H9 (cell line): ENCODE results near the gene SLC16A4. TPM values are rescaled to one million over a fixed set of nuclear protein-coding genes. Genes with fewer than 3 reads are reported as not detected.

Experiments used
- DNase-seq: peaks from one replicate; pipeline ENCODE4 v3.0.0-alpha.2; 2017
- H2AFZ ChIP-seq: one replicate; pipeline ENCODE4 v1.6.1; 2013; ENCODE audit warnings: mild to moderate bottlenecking, low read length, control low read depth, moderate library complexity
- H2AK5ac ChIP-seq: 2 replicates; pipeline ENCODE4 v1.6.1; 2013; ENCODE audit warnings: low read length, control low read depth, mixed read lengths; ENCODE audit not compliant: insufficient read length
- H2BK120ac ChIP-seq: one replicate; pipeline ENCODE4 v1.6.1; 2013; ENCODE audit warnings: low read depth, mild to moderate bottlenecking, low read length, control low read depth, inconsistent platforms; ENCODE audit not compliant: poor library complexity, severe bottlenecking
- H2BK12ac ChIP-seq: 2 replicates; pipeline ENCODE4 v1.6.1; 2013; ENCODE audit warnings: low read length, control low read depth, mixed read lengths, low read depth; ENCODE audit not compliant: insufficient read length
- H2BK15ac ChIP-seq: 2 replicates; pipeline ENCODE4 v1.6.1; 2013; ENCODE audit warnings: low read depth, low read length, control low read depth
- H2BK20ac ChIP-seq: one replicate; pipeline ENCODE4 v1.6.1; 2013; ENCODE audit warnings: low read depth, mild to moderate bottlenecking, low read length, control low read depth, inconsistent platforms; ENCODE audit not compliant: poor library complexity, severe bottlenecking
- H2BK5ac ChIP-seq: 2 replicates; pipeline ENCODE4 v1.6.1; 2013; ENCODE audit warnings: low read length, control low read depth, mixed read lengths; ENCODE audit not compliant: insufficient read length
- H3K14ac ChIP-seq: 2 replicates; pipeline ENCODE4 v1.6.1; 2013; ENCODE audit warnings: low read length, control low read depth; ENCODE audit not compliant: insufficient read depth
- H3K18ac ChIP-seq: 2 replicates; pipeline ENCODE4 v1.6.1; 2013; ENCODE audit warnings: low read depth, mild to moderate bottlenecking, mixed read lengths, low read length, control low read depth; ENCODE audit not compliant: insufficient read length
- H3K23ac ChIP-seq: 2 replicates; pipeline ENCODE4 v1.6.1; 2013; ENCODE audit warnings: low read length, control low read depth, mixed read lengths, low read depth; ENCODE audit not compliant: insufficient read length
- H3K23me2 ChIP-seq: 2 replicates; pipeline ENCODE4 v1.6.1; 2013; ENCODE audit warnings: low read depth, mild to moderate bottlenecking, mixed read lengths, low read length, control low read depth; ENCODE audit not compliant: insufficient read length, poor library complexity, severe bottlenecking
- H3K27ac ChIP-seq: 2 replicates; pipeline ENCODE4 v1.5.1; 2013; ENCODE audit warnings: low read length, control low read depth, mixed read lengths, low read depth; ENCODE audit not compliant: insufficient read length
- H3K27me3 ChIP-seq: 2 replicates; pipeline ENCODE4 v1.6.1; 2013; ENCODE audit warnings: low read length, control low read depth, inconsistent platforms; ENCODE audit not compliant: insufficient read depth
- H3K4ac ChIP-seq: 2 replicates; pipeline ENCODE4 v1.6.1; 2013; ENCODE audit warnings: low read depth, mild to moderate bottlenecking, control low read depth, inconsistent platforms, low read length, moderate library complexity
- H3K4me1 ChIP-seq: 2 replicates; pipeline ENCODE4 v1.6.1; 2013; ENCODE audit warnings: low read length, control low read depth, inconsistent platforms; ENCODE audit not compliant: insufficient read depth
- H3K4me2 ChIP-seq: 2 replicates; pipeline ENCODE4 v1.6.1; 2013; ENCODE audit warnings: low read length, control low read depth, mixed read lengths; ENCODE audit not compliant: insufficient read length, insufficient read depth
- H3K56ac ChIP-seq: 2 replicates; pipeline ENCODE4 v1.6.1; 2013; ENCODE audit warnings: low read depth, mild to moderate bottlenecking, mixed read lengths, low read length, control low read depth; ENCODE audit not compliant: insufficient read length
- H3K79me1 ChIP-seq: 2 replicates; pipeline ENCODE4 v1.6.1; 2013; ENCODE audit warnings: low read depth, mild to moderate bottlenecking, moderate library complexity, low read length, control low read depth, inconsistent platforms; ENCODE audit not compliant: insufficient read depth, poor library complexity, severe bottlenecking
- H3K79me2 ChIP-seq: 2 replicates; pipeline ENCODE4 v1.6.1; 2013; ENCODE audit warnings: low read length, control low read depth, inconsistent platforms; ENCODE audit not compliant: insufficient read depth
- H3K9ac ChIP-seq: 2 replicates; pipeline ENCODE4 v1.6.1; 2013; ENCODE audit warnings: low read length, control low read depth, mixed read lengths; ENCODE audit not compliant: insufficient read length; ENCODE audit errors: extremely low read depth
- H3K9me3 ChIP-seq: one replicate; pipeline ENCODE4 v1.6.1; 2013; ENCODE audit warnings: low read depth, low read length, inconsistent platforms; ENCODE audit not compliant: control insufficient read depth
- H3T11ph ChIP-seq: one replicate; pipeline ENCODE4 v1.6.1; 2013; ENCODE audit warnings: mild to moderate bottlenecking, low read length, control low read depth, inconsistent platforms
- H4K20me1 ChIP-seq: one replicate; pipeline ENCODE4 v1.6.1; 2013; ENCODE audit not compliant: control insufficient read depth, insufficient read length, insufficient read depth
- H4K5ac ChIP-seq: 2 replicates; pipeline ENCODE4 v1.6.1; 2013; ENCODE audit warnings: low read depth, mild to moderate bottlenecking, mixed read lengths, low read length, control low read depth; ENCODE audit not compliant: insufficient read length
- H4K8ac ChIP-seq: replicated peaks from 2 replicates; pipeline ENCODE4 v1.6.1; 2013; ENCODE audit warnings: low read length, control low read depth, mixed read lengths, low read depth; ENCODE audit not compliant: insufficient read length
- H4K91ac ChIP-seq: 2 replicates; pipeline ENCODE4 v1.6.1; 2013; ENCODE audit warnings: low read depth, mild to moderate bottlenecking, moderate library complexity, mixed read lengths, low read length, control low read depth; ENCODE audit not compliant: insufficient read length
- H3K27ac Mint-ChIP-seq, 3 experiments: 2 replicates in 2 of 3; 3 replicates in 1 of 3; pipeline ENCODE4 v1.8.0; 2020 to 2021; ENCODE audit warnings: mixed read lengths in 3 of 3, mild to moderate bottlenecking in 1 of 3, moderate library complexity in 1 of 3
- H3K27me3 Mint-ChIP-seq: 2 replicates; pipeline ENCODE4 v1.8.0; 2021; ENCODE audit warnings: low read depth, mild to moderate bottlenecking, moderate library complexity, mixed read lengths
- H3K36me3 Mint-ChIP-seq, 3 experiments: 2 replicates in 2 of 3; 3 replicates in 1 of 3; pipeline ENCODE4 v1.8.0; 2020 to 2021; ENCODE audit warnings: low read depth in 3 of 3, mixed read lengths in 3 of 3; ENCODE audit not compliant: insufficient read depth in 1 of 3
- H3K4me1 Mint-ChIP-seq, 2 experiments: 2 replicates each; pipeline ENCODE4 v1.8.0; 2020; ENCODE audit warnings: mixed read lengths in 2 of 2
- H3K4me3 Mint-ChIP-seq, 2 experiments: 2 replicates in 1 of 2; 3 replicates in 1 of 2; pipeline ENCODE4 v1.8.0; 2020 to 2021; ENCODE audit warnings: mild to moderate bottlenecking in 2 of 2, mixed read lengths in 2 of 2, moderate library complexity in 1 of 2
- H3K9me3 Mint-ChIP-seq, 2 experiments: 2 replicates in 1 of 2; 3 replicates in 1 of 2; pipeline ENCODE4 v1.8.0; 2020; ENCODE audit warnings: mild to moderate bottlenecking in 2 of 2, mixed read lengths in 2 of 2, moderate library complexity in 1 of 2
- WGBS: extraction: QIAGEN DNeasy Blood & Tissue Kit; methylation state at CpG from one replicate; pipeline ENCODE4 v1.1.7; 2013; ENCODE audit warnings: missing lambda C conversion rate, low lambda C conversion rate, mixed read lengths; ENCODE audit not compliant: insufficient read length; ENCODE audit errors: extremely low coverage; 5-methylcytosine and 5-hydroxymethylcytosine counted together
- total RNA-seq: library from RNA; stranded (reverse); gene quantifications from 2 replicates; pipeline ENCODE4 v1.2.1, GENCODE V29; 2021
- TF ChIP-seq, protein P1 (sequence below): fragments of 200-600 bp; sonication (generic); conservative IDR thresholded peaks from 3 replicates; pipeline ENCODE4 v1.8.0; 2021; ENCODE audit warnings: antibody characterized with exemption, mild to moderate bottlenecking

The SLC16A4 gene
- total RNA-seq, 1 experiment from 2014 or later: 0.17 TPM

- no peak overlapping the region for H2BK5ac ChIP-seq
- no peak overlapping the region for H3K18ac ChIP-seq
- H4K20me1 ChIP-seq: no peaks in the 10 kb centered on the region
- no peak overlapping the region for H2AFZ ChIP-seq
- no peak overlapping the region for H2BK20ac ChIP-seq
- no peaks in the 10 kb centered on the region for H3K27me3 ChIP-seq
- no peak overlapping the region for H2AK5ac ChIP-seq
- H3K27ac ChIP-seq: no peak overlapping the region
- Mint-ChIP-seq H3K4me3 (no peak overlapping the region), H3K36me3 (peaks cover 10 to 46% (median 41%) of the 10 kb centered on the region in 3 experiments), H3K27ac (peak overlapping the region in 1 of 3 experiments; percentile 28; a peak in 2 of 7 replicates), H3K4me1 (peaks cover 52 to 60% of the 10 kb centered on the region in 2 experiments), H3K27me3 (no peaks in the 10 kb centered on the region), H3K9me3 (no peaks in the 10 kb centered on the region)
- no peak overlapping the region for H3K4ac ChIP-seq
- H3T11ph ChIP-seq: no peak overlapping the region
- H4K91ac ChIP-seq: no peak overlapping the region
- H3K79me2 ChIP-seq: peaks cover 31% of the 10 kb centered on the region
- DNase-seq: no peak
- no peak overlapping the region for H3K14ac ChIP-seq
- H2BK120ac ChIP-seq: no peak overlapping the region
- H3K9me3 ChIP-seq: no peaks in the 10 kb centered on the region
- TF ChIP-seq, protein P1, sequence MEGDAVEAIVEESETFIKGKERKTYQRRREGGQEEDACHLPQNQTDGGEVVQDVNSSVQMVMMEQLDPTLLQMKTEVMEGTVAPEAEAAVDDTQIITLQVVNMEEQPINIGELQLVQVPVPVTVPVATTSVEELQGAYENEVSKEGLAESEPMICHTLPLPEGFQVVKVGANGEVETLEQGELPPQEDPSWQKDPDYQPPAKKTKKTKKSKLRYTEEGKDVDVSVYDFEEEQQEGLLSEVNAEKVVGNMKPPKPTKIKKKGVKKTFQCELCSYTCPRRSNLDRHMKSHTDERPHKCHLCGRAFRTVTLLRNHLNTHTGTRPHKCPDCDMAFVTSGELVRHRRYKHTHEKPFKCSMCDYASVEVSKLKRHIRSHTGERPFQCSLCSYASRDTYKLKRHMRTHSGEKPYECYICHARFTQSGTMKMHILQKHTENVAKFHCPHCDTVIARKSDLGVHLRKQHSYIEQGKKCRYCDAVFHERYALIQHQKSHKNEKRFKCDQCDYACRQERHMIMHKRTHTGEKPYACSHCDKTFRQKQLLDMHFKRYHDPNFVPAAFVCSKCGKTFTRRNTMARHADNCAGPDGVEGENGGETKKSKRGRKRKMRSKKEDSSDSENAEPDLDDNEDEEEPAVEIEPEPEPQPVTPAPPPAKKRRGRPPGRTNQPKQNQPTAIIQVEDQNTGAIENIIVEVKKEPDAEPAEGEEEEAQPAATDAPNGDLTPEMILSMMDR: no peak
- no peak overlapping the region for H3K23ac ChIP-seq
- no peak overlapping the region for H4K8ac ChIP-seq
- peaks cover 4% of the 10 kb centered on the region for H3K79me1 ChIP-seq
- H2BK12ac ChIP-seq: no peak overlapping the region
- H4K5ac ChIP-seq: no peak overlapping the region
- H3K23me2 ChIP-seq: no peaks in the 10 kb centered on the region
- no peak overlapping the region for H3K4me2 ChIP-seq
- H3K4me1 ChIP-seq: peaks cover 3% of the 10 kb centered on the region; the same call in 1 of the 2 replicates
- no CpG with 5 or more reads among the region's 2 CpGs for WGBS
- H3K9ac ChIP-seq: no peak overlapping the region
- H3K56ac ChIP-seq: no peak overlapping the region
- H2BK15ac ChIP-seq: no peak overlapping the region
Observed at GRCh38 chr1:110348050-110348449, 42.8 kb downstream of the SLC16A4 start.
